ENCODE data around the gene STC2.
"Not testable (repeated sequence)": the region's sequence is repeated elsewhere in the genome, so short reads cannot be mapped to it uniquely, and the experiment has no call there.

Gene STC2

GRCh38 chr5:173296737-173297676, 31.2 kb downstream of the STC2 start:
- no peak for DNase-seq (ENCODE audit: extremely low read depth in 1 of 2, low read depth in 1 of 2)

- DNase-seq (ENCODE audit: extremely low read depth in 1 of 2, low read depth in 1 of 2): no peak
These were observed 32.4 kb downstream of the STC2 start for GRCh38 chr5:173295796-173296195.

- no peak for DNase-seq (ENCODE audit: extremely low read depth in 1 of 2, low read depth in 1 of 2)
These were observed 33.4 kb downstream of the STC2 start for GRCh38 chr5:173294673-173295320.

GRCh38 chr5:173293817-173294672, 34.2 kb downstream of the STC2 start:
- DNase-seq (ENCODE audit: extremely low read depth in 1 of 2, low read depth in 1 of 2): peak; percentile 40 to 48

GRCh38 chr5:173291722-173292658, 36.2 kb downstream of the STC2 start:
- no peak for DNase-seq (ENCODE audit: extremely low read depth in 1 of 2, low read depth in 1 of 2)

- no peak for DNase-seq (ENCODE audit: extremely low read depth in 1 of 2, low read depth in 1 of 2)
These were observed 37.6 kb downstream of the STC2 start for GRCh38 chr5:173290477-173291131.

GRCh38 chr5:173289372-173289771, 38.8 kb downstream of the STC2 start:
- DNase-seq (ENCODE audit: extremely low read depth in 1 of 2, low read depth in 1 of 2): no peak

GRCh38 chr5:173288632-173289031, 39.6 kb downstream of the STC2 start:
- no peak for DNase-seq (ENCODE audit: extremely low read depth in 1 of 2, low read depth in 1 of 2)

- no peak for DNase-seq (ENCODE audit: extremely low read depth in 1 of 2, low read depth in 1 of 2)
These were observed 41.1 kb downstream of the STC2 start for GRCh38 chr5:173287086-173287485.

GRCh38 chr5:173284343-173284958, 43.8 kb downstream of the STC2 start:
- not testable (repeated sequence) for DNase-seq (ENCODE audit: extremely low read depth in 1 of 2, low read depth in 1 of 2)

- DNase-seq (ENCODE audit: extremely low read depth in 1 of 2, low read depth in 1 of 2): peak; percentile 54 to 68
These were observed 44.6 kb downstream of the STC2 start for GRCh38 chr5:173283318-173284288.

GRCh38 chr5:173282916-173283315, 45.3 kb downstream of the STC2 start:
- DNase-seq (ENCODE audit: extremely low read depth in 1 of 2, low read depth in 1 of 2): no peak

GRCh38 chr5:173281910-173282309, 46.3 kb downstream of the STC2 start:
- DNase-seq (ENCODE audit: extremely low read depth in 1 of 2, low read depth in 1 of 2): no peak

GRCh38 chr5:173279166-173279565, 49.0 kb downstream of the STC2 start:
- DNase-seq (ENCODE audit: extremely low read depth in 1 of 2, low read depth in 1 of 2): no peak

- DNase-seq (ENCODE audit: extremely low read depth in 1 of 2, low read depth in 1 of 2): no peak
These were observed 49.6 kb downstream of the STC2 start for GRCh38 chr5:173278641-173279040.

GRCh38 chr5:173278172-173278571, 50.0 kb downstream of the STC2 start:
- DNase-seq (ENCODE audit: extremely low read depth in 1 of 2, low read depth in 1 of 2): no peak

GRCh38 chr5:173274771-173275170, 53.4 kb downstream of the STC2 start:
- no peak for DNase-seq (ENCODE audit: extremely low read depth in 1 of 2, low read depth in 1 of 2)

- no peak for DNase-seq (ENCODE audit: extremely low read depth in 1 of 2, low read depth in 1 of 2)
These were observed 56.8 kb downstream of the STC2 start for GRCh38 chr5:173271419-173271818.

Measured in stimulated activated CD8-positive, alpha-beta memory T cell treated with anti-CD3 and anti-CD28 coated beads, Interleukin-7, amount 100 ng/mL, for 48 hours (primary cell).